DMS 273 (cell line): ENCODE data around the gene ZBTB7B.
A peak's percentile ranks its signal among the peaks of the same experiment; 100 is the strongest.

Experiments
- DNase-seq: peaks from one replicate; lab custom pipeline; 2025; ENCODE audit not compliant: unreplicated experiment; lab: John Stamatoyannopoulos, UW

ZBTB7B gene

DNA sequence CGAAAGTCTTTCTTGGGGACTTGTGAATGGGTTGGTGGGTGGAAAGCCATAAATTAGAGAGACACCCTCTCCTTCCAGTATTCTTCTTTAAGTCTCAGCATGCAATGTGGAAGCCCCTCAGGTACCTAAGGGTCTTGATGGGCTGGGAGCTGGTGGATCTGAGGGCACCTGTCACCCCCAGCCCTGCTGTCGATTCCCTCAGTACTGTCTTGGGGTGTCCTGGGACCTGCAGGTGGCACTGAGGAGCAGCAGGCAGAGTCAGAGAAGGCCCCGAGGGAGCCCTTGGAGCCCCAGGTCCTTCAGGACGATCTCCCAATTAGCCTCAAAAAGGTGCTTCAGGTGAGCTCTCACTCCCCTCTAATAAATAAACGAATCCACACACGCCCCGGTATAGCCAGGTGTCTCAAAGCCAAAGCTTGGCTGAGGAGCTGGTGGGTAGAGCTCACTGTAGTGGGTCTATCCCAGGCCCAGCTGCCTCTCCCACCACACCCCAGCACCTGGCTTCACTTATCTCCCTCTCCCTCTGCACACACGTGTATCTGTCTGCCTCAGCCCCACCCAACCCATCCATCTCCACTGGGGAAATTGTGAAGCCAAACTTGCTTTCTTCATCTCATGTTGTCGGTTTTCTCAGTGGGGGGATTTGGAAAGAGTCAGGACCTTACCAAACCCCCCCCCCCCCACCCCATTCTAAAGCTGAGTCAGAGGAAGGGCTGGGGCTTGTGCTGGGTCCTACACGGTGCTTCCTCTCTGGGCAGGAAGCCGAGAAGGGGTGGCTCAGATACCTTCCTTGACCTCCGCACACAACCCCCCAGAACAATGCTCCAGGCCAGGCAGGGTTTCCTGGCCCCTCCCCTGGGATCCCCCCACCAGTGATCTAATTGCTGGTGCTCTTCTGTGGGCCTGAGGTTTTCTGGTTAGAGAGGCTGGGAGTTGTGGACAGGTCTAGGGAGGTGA lies 50.1 kb downstream of the ZBTB7B start:
- DNase-seq = no peak

- DNase-seq = no peak
Observed at GRCh38 chr1:155053531-155054105, 51.0 kb downstream of the ZBTB7B start.

GRCh38 chr1:155057104-155057503 lies 54.5 kb downstream of the ZBTB7B start:
- no peak for DNase-seq

DNA sequence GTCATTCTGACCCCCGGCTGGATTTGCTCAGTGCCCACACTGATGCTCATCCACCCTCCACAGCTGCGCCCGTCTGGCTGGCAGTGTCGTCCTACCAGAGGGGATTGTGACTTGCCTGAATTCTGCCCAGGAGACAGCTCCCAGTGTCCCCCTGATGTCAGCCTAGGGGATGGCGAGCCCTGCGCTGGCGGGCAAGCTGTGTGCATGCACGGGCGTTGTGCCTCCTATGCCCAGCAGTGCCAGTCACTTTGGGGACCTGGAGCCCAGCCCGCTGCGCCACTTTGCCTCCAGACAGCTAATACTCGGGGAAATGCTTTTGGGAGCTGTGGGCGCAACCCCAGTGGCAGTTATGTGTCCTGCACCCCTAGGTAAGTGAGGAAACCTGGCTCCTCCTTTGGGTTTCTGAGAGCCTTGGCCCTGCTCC lies 55.2 kb downstream of the ZBTB7B start:
- DNase-seq = no peak

- DNase-seq = no peak
Observed at GRCh38 chr1:155060736-155061135, 58.1 kb downstream of the ZBTB7B start.

GRCh38 chr1:155061381-155062150 lies 59.0 kb downstream of the ZBTB7B start:
- peak; percentile 96 for DNase-seq

GRCh38 chr1:155062151-155062686 lies 59.6 kb downstream of the ZBTB7B start:
- peak; percentile 60 for DNase-seq

- peak; percentile 90 for DNase-seq
Observed at GRCh38 chr1:155062702-155063411, 60.3 kb downstream of the ZBTB7B start.

DNA sequence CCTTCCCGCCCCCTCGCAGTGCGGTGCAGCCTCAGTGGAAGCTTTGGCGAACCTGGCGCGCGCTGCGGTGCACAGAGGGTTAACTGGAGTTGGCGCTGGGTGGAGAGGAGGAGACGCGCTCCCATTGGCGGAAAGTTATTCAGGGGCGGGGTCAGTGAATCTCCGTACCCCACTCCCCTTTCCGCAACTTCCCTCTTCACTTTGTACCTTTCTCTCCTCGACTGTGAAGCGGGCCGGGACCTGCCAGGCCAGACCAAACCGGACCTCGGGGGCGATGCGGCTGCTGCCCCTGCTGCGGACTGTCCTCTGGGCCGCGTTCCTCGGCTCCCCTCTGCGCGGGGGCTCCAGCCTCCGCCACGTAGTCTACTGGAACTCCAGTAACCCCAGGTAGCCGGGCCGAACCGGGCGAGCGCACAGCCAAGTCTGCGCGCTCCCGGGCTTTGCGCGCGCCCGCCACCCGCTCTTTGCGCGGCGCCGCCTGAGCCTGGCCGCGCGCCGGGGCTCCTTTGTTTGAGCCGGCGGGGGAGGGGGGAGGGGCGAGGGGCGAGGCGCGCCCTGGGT lies 61.0 kb downstream of the ZBTB7B start, which contains the start of gene EFNA4:
EFNA4 (plus strand) TSS at position 191 of the 561 bp plus-strand sequence; CDS start at position 275, 84 bp downstream.
- peak; percentile 94 for DNase-seq

DNA sequence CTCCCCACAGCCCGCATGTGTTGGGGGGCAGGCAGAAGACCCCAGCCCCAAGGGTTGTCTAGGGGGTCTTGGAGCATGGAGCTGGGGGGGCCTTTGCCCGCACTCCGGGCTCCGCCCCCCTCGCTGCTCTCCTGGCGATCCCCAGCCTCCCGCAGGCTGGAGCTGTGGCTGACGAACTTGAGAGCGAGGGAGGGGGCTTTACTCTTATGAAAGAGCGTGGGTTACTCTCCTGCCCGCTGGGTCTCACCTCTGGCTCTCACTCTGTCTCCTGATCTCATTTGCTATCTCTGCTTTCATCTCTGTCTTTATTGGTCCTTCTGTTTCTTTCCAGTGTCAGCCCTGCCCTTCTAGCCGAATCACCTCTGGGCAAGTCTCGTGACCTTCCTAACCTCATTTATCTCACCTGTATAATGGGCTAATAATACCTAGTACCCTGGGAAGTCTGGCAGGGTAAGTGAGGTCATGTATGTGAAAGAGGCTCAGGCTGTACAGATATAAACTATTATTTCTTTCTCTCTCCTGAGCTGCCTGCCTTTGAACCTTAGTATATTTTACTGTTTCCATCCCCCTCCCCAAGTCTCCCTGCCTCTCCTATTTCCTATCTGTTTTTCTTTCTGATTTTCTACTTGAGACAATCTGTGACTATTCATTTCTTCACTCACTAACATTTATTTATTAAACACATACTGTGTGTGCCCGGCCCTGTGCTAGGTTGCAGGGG lies 61.7 kb downstream of the ZBTB7B start:
- DNase-seq = peak; percentile 82

GRCh38 chr1:155064832-155065429 lies 62.3 kb downstream of the ZBTB7B start:
- DNase-seq = no peak

- no peak for DNase-seq
Observed at GRCh38 chr1:155066777-155067176, 64.2 kb downstream of the ZBTB7B start.
